GM19043 (cell line): ENCODE data around the gene MAP4K1.
"Not testable (repeated sequence)": the region's sequence is repeated elsewhere in the genome, so short reads cannot be mapped to it uniquely, and the experiment has no call there.

Experiments used
- ATAC-seq: cut with Tn5 transposase; IDR thresholded peaks from one replicate; pipeline ENCODE4 v1.9.1; 2021; ENCODE audit warnings: low read depth; ENCODE audit not compliant: unreplicated experiment

MAP4K1 gene

GRCh38 chr19:38629568-38629967 is 11.8 kb upstream of the MAP4K1 start:
- no peak for ATAC-seq

- ATAC-seq: no peak
These were observed 8.6 kb upstream of the MAP4K1 start for GRCh38 chr19:38626401-38626800.

- no peak for ATAC-seq
These were observed 7.1 kb upstream of the MAP4K1 start for GRCh38 chr19:38624822-38625221.

GRCh38 chr19:38619361-38620174 is 1.8 kb upstream of the MAP4K1 start:
- no peak for ATAC-seq

- no peak for ATAC-seq
These were observed 1.0 kb upstream of the MAP4K1 start, which contains the start of gene EIF3K for GRCh38 chr19:38618590-38619360. EIF3K (plus strand) TSS chr19:38619188; CDS start chr19:38619269, 81 bp downstream.

GRCh38 chr19:38617283-38617763 is 430 bp downstream of the MAP4K1 start:
- no peak for ATAC-seq

- ATAC-seq: no peak
These were observed 1.5 kb downstream of the MAP4K1 start for GRCh38 chr19:38616265-38616664.

GRCh38 chr19:38615007-38615581 is 2.7 kb downstream of the MAP4K1 start:
- ATAC-seq: no peak

- no peak for ATAC-seq
These were observed 3.5 kb downstream of the MAP4K1 start for GRCh38 chr19:38614289-38614688.

- no peak for ATAC-seq
These were observed 11.6 kb downstream of the MAP4K1 start for GRCh38 chr19:38606131-38606530.

GRCh38 chr19:38602856-38603255 is 14.9 kb downstream of the MAP4K1 start:
- not testable (repeated sequence) for ATAC-seq

GRCh38 chr19:38599722-38600121 is 18.0 kb downstream of the MAP4K1 start:
- ATAC-seq: no peak

- ATAC-seq: no peak
These were observed 20.7 kb downstream of the MAP4K1 start for GRCh38 chr19:38597075-38597474.

- ATAC-seq: no peak
These were observed 21.4 kb downstream of the MAP4K1 start for GRCh38 chr19:38596057-38596981.

- no peak for ATAC-seq
These were observed 24.8 kb downstream of the MAP4K1 start for GRCh38 chr19:38592940-38593339.

- no peak for ATAC-seq
These were observed 29.7 kb downstream of the MAP4K1 start for GRCh38 chr19:38588041-38588440.

- ATAC-seq: no peak
These were observed 30.2 kb downstream of the MAP4K1 start for GRCh38 chr19:38587562-38587961.

GRCh38 chr19:38583985-38584305 is 33.8 kb downstream of the MAP4K1 start:
- ATAC-seq: peak; percentile 43

GRCh38 chr19:38583219-38583984 is 34.4 kb downstream of the MAP4K1 start:
- peak; percentile 72 for ATAC-seq

- no peak for ATAC-seq
These were observed 37.7 kb downstream of the MAP4K1 start for GRCh38 chr19:38580080-38580479.
